NCI-H2029 (cell line): ENCODE data around the gene NXPH1.

Experiments
- DNase-seq: peaks from one replicate; lab custom pipeline; 2025; lab: John Stamatoyannopoulos, UW

The NXPH1 gene

DNA sequence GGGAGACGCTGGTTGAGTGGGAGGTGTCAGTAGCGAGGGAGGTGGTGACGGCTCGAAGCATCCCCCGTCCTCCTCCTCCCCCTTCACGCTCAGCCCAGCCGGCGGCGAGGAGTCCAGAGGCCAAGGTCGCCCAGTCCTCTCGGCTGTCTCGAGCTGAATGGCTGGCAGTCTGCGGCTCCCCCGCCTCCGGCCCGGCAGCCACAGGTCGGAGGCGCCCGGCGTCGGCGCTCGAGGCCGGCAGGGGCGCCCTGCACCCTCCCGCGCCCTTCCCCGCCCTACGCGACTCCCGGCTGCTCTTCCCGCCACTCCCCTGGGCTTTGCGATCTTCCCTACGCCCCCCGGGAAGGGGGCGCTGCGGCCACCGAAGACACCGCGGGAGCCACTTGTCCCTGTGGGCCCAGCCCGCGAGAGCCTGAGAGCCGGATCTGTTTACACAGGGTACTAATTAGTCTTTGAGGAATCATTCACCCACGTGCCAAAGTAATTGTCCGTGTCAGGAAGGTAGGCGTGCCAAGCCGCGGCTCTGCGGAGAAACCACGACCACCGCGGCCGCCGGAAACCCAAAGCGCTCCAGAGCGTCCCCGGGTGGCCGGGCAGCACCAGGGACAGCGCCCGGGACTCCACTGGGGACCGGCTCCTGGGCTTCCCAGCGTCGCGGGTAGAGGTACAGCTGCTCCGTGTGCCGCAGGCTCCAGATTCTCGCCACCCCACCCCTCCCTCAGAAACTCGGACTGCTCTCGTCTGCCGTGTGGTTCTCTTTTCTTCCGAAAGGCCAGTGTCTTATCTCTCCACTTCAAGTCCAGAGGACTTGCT, at the start of gene NXPH1:
TSS of gene NXPH1 (plus strand) at position 133 of the 813 bp plus-strand sequence.
- DNase-seq: peak; percentile 36

DNA sequence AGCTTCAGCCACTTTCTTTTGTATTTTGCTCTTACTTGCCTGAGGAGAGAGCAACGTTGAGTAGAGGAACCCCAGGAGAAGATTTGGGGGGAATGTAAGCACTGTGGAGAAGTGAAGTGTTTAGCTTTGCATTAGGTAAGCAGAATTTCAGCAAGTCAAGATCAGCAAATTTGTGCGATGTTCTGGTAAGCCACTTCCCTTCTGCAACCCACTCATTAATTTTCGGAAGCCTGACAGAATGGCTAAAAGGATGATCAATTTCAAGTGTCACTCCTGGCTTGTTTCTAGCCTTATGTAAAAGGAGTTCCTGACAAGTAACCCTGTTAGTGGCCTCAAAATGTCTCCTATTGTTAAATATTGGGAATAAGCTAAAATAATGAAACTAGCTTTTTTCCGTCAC, 48.5 kb upstream of the NXPH1 start:
- DNase-seq: no peak

DNA sequence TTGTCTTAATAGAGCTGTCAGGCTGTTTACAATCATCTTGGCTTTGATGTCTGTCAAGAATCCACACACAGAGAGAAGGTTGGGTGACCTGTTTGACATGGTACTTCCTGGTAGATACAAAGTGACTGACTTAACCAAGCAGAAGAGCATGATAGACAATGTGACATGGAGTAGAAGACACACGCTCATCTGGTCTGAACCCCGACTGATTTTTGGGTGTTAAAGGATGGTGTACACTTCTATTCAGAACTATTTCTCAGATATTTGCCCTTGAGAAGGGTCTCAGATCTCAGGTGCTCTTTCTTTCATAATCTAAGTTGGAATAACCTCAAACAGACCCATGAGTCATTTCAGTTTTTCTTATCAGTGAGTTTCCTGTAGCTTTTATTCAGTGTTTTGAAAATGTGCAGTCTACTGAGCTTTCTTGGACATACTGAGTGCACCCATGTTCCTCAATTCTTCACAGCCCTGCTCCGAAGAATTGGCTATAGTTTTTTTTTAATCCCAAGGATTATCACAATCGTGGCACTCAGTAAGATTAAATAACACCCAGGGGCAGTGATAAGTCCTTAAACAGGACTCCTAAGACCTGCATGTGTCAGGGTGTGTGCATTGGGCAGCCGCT, 46.4 kb upstream of the NXPH1 start:
- DNase-seq: no peak

DNA sequence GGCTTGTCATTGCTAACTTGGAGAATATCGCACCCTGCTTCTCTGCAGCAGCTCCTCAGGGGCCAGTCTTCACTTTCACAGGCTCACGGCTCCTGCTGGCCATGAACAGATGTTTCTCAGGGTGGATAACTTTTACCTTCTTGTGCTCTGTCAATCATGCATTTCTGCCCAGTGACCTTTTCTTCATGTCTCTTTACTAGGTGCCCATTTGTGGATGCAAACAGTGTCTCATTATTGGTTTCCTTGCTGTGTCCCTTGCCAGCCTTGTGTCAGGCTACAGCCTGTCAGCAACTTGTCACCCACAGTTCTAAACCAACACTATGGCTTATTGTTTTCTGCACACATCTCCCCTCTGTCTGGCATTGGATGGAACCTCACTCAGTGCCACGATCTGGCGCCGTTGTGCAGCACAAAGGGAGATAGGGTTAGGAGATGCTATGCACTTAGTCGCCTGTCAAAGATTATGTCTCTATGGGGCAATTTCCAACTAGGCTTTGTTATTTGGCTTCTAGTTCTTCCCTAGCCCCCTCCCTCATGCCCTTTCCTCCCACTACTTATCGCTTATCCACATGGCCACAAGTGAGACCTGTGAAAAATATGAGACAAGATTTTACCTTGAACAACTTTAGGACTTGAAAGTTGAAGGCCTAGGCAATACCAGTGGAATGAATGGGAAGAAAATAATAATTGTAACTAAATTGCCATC, 45.7 kb upstream of the NXPH1 start:
- DNase-seq: no peak

DNA sequence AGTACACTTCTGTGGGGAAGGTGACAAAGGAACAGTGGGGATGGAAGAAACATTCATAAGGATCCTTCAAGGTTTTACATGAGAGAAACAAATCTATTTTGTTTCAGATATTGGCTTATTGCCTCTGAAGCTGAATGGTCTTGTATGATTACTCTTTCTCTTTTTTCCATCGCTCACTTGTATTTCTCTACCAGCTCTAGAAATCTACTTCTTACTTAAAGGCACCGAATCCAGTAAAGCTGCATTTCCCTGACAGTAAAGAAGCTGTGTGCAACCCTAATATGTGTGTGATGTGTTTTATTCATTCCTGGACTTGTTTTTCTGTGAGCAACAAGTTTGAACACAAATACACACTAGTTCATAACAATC, 45.2 kb upstream of the NXPH1 start:
- DNase-seq: no peak

DNA sequence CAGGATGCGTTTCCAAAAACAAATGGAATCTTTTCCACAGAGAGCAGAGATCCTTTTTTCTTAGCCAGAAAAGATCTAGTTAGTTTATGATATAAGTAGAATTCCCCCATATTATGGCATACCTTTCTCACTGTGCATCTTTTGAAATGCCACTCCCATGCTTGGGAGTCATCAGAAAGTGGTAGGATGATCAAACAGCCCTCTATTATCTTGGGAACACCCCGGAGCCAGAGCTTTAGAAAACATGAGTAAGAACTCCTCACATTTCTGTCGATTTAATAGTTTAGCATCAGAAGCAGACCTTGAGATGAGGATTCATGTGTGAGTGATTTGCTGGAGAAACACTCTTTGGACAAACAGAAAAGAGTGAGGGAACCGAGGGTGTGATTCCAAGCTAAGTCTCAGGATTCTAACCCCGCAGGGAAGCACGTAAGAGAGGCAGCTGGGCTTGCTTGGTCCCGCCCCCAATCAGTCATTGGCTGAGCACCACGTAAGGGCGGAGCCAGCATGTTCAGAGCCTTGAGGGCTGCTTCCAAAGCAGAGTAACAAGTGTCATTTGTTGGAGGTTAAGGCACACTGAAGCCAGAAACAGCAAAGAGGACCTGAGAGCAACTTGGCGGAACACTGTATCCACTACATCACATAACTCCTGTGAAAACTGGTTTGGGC, 43.7 kb upstream of the NXPH1 start:
- DNase-seq: peak; percentile 59

DNA sequence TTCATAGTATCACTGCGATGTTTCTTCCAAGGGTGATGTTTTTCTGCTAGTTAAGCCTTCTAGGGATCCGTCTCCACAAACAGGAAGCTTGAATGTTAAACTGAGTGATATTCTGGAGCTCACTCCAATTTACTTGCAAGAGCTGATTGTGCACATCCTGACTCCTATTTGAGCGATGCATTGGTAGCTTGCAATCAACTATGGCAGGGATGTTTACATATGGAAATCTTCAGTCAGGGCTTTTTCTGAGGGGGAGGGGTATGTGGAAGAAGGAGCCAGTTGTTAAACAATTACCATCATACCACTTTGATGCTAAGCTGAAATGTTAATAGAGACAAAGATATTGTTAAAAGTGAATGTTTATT, 43.2 kb upstream of the NXPH1 start:
- DNase-seq: no peak

DNA sequence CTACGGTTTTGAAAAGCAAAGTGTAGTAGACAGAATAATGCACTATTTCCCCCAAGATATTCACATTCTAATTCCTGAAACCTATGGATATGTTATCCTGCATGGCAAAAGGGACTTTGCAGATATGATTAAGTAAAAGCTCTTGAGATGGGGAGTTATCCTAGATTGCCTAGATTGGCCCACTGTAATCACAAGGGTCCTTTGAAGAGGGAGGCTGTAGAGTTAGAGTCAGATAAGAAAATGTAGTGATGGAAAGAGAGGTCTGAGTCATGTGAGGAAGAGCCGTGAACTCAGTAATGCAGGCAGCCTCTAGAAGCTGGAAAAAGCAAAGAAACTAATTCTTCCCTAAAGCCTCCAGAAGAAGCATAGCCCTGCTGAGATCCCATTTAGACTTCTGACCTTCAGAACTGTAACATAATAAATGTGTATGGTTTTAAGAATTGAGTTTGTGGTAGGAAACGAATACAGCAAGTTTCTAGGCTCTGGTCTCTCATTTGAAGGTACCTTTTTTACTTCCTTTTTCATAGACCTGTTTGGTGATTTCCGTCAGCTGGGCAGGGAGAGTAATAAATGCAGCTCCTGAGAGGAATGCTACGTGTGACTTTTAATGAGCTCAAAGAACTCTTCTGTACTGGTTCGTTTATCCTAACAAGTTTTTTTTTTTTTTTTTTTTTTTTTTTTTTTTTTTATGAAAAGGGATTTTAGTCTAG, 41.9 kb upstream of the NXPH1 start:
- no peak for DNase-seq

DNA sequence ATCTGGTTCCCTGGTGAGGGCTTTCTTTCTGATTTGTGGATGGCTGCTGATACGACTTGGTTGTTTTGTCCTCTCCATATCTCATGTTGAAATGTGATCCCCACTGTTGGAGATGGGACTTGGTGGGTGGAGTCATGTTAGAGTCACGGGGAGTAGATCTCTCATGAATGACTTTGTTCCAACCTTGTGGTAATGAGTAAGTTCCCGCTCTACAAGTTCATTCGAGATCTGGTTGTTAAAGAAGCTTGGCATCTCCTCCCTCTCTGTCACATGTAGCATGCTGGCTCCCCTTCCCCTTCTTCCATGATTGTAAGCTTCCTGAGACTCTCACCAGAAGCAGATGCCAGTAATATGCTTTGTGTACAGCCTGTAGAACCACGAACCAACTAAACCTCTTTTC, 37.1 kb upstream of the NXPH1 start:
- no peak for DNase-seq

DNA sequence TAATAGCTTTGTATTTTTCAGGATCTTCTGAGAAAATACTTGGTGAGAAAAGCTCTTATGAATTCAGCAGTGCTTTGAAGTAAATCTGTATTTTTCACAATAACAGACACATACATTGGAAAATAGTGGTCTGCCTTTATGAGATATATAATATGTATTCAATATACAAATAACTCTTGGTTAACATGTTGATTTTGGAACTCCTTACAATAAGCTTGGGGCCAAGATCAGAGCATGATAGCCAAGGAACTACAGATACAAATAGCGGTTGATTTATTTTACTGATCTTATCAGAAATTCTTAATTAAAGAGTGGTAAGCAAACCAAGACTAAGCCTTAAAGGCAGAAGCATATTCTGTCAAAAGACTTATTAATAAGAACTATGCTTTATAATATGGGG, 24.5 kb upstream of the NXPH1 start:
- DNase-seq: no peak

DNA sequence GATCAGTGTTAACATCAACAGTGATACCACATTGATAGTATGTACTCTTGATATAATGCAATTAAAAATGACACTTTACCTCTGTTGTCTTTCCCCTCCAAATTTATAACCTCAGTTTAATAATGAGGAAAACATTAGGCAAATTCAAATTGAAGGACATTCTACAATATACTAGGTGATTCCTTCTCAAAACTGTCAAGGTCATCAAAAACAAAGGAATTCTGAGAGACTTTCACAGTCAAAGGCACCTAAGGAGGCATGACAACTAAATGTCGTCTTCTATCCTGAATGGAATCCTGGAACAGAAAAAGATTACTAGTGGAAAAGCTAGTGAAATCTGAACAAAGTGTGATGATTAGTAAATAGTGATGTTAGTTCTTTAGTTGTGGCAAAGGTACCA, 22.3 kb upstream of the NXPH1 start:
- DNase-seq: no peak

DNA sequence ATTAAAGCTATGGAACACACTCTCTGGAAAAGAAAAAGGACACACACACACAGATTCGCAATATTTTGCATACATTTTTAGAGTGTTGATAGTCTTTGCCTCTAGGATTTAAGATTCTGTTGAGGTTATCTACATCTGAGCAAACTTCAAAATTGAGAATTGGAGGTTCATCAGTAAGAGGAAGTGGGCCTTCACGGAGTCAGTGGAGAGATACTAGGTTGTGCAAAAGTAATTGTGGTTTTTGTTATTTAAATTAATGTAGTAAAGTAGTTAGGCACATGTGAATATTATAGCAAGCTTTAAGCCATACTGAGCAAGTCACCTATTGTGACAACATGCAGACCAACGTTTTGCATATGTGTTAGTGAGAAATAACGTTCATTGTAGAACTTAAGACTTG, 19.8 kb upstream of the NXPH1 start:
- no peak for DNase-seq

DNA sequence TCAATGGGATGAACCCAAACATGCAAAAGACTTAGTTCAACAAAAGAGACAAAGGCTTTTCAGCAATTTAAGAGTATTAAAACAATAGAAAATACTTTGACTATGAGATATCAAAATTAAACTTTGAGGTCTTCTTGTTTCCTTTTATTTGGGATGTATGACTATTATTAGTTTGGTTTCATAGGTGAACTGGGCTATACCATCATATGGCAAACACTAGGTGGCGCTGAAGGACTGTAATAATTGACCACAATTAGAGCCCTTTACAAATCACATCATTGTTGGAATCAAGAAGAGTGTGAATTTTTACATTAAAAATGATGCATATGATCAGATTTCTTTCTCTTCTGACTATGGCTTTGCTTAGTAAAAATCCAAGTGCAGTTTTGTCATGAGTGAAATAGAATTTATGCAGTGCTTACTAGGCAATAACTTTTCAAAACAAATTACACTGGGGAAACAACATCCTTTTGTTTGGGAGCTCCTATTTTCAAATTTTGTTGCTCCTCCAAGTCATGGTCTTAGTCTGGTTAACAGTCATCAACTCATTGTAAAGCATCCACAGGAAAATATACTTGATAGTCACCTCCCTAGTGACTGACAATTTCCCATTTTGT, 14.7 kb upstream of the NXPH1 start:
- peak; percentile 76 for DNase-seq

DNA sequence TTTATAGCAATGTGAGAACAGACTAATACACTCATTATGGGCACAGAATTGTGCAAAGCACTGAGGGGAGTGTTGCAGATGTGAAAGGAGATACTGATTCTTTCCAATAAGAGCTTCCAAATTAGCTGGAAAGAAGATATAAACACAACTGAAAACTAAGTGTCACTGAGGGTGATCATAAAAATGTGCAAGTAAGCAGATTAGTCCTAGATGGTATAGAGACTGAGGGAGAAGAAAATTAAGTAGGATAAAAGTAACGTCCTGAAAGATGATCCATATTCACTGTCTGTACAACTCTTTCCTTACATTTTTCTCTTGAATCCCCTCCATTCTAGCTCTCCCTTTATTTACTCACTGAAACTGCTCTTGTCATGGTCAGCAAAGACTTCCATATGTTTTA, 11.2 kb upstream of the NXPH1 start:
- no peak for DNase-seq

DNA sequence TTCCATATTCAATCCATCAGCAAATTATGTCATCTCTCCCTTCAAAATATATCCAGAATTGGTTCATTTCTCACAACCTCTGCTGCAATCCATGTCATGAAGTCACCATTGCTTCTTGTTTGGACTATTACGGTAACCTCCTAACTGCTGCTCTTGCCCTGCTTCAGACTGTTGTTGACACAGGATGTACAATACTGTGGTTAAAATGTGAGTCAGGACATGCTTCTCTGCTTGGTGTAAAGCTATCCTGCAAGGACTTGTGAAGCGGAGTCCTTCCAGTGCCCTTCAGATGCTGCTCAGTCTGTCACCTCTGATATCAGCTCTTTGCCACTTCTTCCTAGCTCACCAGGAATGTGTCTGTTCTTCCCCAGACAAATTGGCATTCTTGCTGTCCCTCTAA, 10.4 kb upstream of the NXPH1 start:
- no peak for DNase-seq

DNA sequence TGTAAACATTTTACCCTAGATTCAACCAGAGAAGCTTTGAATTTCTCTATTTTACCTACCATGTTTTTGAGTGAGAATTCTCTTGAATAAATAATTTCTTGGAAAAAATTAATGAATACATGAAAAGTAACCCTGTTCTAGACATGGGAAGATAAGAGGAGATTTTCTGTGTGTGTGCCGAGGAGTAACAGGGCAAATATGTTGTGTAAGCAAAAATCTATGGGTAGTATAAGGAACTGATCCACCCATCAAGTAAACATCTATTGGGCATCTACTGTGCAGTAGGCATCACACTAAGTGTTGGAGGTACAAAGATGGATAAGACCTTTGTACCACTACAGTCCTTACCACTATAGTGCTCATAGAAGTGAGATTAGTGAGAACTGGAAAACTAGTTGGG, 8.2 kb upstream of the NXPH1 start:
- DNase-seq: no peak

DNA sequence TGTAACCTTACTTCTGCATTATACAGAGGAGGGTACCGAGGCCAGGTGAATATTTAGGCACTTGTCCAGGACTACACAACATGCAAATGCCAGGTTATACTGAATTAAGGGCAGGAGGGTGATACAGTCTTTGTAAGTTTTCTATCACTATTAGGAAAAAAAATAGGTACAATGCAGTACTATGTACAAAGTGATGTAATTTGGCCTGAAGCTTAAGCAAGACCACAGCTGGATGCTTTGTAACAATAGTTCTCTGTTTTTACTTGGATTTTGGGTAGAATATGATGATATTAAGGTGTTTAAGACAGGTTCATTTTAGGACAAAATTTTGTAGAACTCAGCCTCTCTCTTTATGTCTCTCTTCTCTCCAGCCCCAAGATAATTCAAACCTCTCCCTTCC, 2.8 kb upstream of the NXPH1 start:
- DNase-seq: no peak

DNA sequence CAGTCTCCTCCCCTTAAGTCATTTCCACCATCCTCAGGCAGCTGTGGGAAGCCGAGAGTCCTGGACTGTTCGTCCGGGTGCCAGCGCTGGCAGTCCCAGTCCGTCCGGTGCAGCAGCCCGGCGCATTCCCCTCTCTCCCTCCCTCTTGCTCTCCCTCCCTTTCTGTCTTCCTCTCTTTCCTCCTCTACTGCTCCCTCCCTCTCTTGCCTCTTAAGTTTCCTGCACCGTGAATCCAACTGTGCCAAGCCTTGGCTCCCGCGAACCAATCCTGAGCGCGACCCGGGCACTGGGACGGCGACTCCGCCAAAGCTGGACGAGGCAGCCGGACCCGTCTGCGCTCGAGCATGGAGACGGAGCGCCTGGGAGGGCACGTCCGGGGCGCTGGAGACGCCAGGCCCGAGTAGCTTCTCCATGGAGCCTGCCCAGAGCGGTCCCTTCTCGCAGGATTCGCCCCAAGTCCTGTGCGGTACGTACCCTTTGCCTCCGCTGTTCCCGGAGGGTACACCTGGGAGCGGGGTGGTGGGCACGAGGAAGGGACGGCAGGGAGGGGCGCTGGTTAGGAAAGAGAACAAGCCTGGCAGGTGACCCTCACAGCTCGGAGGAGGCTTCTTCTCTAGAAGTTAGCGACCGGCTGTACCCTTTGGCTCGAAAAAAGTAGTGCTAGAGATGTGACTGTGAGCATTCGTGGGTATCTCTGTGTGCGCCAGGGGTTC, 1.0 kb downstream of the NXPH1 start:
- no peak for DNase-seq

DNA sequence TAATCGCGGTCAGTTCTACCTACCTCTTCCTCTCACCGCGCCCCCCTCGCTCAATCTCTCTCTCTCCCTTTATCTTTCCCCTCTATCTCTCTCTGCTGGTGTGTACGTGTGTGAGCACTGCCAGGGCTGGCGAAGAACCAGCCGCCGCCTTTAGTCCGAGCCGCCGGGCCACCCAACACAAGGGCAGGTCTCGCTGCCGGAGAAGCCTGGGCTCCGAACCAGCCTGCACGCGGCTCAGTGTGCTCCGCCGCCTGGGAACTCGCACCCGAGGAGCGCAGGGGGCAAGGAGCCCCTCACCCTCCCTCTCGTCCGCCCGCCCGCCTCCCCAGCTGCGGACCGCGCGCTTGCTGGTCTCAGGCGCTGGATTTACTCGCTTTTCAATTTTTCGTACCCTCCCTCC, 1.7 kb downstream of the NXPH1 start:
- DNase-seq: no peak

DNA sequence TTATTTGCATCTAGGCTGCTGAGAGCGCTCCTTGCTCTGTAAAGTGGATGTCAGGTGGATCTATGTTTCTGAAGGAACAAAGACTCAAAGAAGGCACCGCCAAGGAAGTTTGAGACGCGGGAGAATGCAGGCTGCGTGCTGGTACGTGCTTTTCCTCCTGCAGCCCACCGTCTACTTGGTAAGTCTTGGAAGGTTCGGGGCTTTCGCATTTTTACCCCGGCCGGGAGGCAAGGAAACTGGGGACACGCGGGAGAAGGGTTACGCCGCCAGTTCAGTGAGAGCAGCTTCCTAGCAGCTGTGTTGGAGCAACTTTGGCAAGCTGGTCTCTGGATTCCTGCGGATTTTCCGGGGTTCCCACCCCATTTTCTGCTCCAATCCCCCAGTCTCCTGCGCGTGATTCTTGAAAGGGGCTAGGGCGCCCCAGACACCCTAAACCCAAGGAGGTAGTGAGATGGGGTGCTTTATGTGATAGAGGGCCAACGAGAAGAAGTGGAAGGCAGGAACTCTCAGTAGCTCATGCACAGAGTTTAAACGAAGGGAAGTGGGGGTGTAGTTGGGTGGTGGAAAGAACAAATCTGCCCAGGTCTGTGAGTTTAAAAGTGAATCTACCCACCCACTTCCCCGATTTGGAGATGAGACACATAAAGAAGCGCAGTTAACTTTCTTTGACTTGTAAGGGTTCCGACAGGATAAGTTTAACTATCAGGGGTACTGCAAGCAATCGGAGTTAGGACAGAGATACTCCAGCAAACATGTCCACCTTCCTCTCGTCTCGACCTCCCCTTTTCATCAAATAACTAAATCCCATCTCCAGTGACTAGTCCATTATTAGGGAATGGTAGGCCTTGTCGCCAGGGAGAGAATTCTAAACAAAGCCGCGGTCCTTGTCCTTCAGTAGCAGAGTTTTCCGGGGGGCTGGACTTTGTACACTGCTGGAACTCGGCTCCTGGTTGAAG, 2.5 kb downstream of the NXPH1 start:
- DNase-seq: no peak
